Measurements from ENCODE around the gene PAMR1. TPM values are rescaled to one million over a fixed set of nuclear protein-coding genes. Genes with fewer than 3 reads are reported as not detected.

The PAMR1 gene
- polyA plus RNA-seq, 6 donors from 2014 or later, result not detected

GRCh38 chr11:35484435-35484834 is 41.0 kb downstream of the PAMR1 start:
- ATAC-seq (ENCODE audit: low read depth in 2 of 2) (no peak), DNase-seq (no peak)
- H3K36me3 Mint-ChIP-seq, result peaks cover 0 to 23% of the 10 kb centered on the region in 2 donors
- H3K27me3 Mint-ChIP-seq, result peaks cover 25 to 56% (median 48%) of the 10 kb centered on the region in 3 donors
- H3K9me3 Mint-ChIP-seq, result peaks cover 5 to 45% (median 30%) of the 10 kb centered on the region in 7 donors
- H3K4me3 Mint-ChIP-seq, result no peak overlapping the region
- no peaks in the 10 kb centered on the region for H3K4me1 Mint-ChIP-seq
- peak overlapping the region in 1 of 6 donors; percentile 5 for H3K27ac Mint-ChIP-seq

- Mint-ChIP-seq H3K27me3 (peaks cover 25 to 63% (median 55%) of the 10 kb centered on the region in 3 donors), H3K27ac (no peak overlapping the region), H3K36me3 (peaks cover 0 to 23% of the 10 kb centered on the region in 2 donors), H3K4me3 (no peak overlapping the region), H3K4me1 (no peaks in the 10 kb centered on the region), H3K9me3 (peaks cover 5 to 45% (median 30%) of the 10 kb centered on the region in 7 donors)
- ATAC-seq (ENCODE audit: low read depth in 2 of 2) (no peak), DNase-seq (no peak)
These were observed 42.1 kb downstream of the PAMR1 start for GRCh38 chr11:35483131-35483820.

GRCh38 chr11:35479731-35480130 is 45.7 kb downstream of the PAMR1 start:
- Mint-ChIP-seq H3K4me1 (no peaks in the 10 kb centered on the region), H3K9me3 (peaks cover 9 to 45% (median 36%) of the 10 kb centered on the region in 7 donors), H3K36me3 (peaks cover 0 to 23% of the 10 kb centered on the region in 2 donors), H3K27ac (no peak overlapping the region), H3K4me3 (no peak overlapping the region), H3K27me3 (peaks cover 34 to 69% (median 54%) of the 10 kb centered on the region in 3 donors)
- ATAC-seq (ENCODE audit: low read depth in 2 of 2), result no peak
- no peak for DNase-seq

- no peak for ATAC-seq (ENCODE audit: low read depth in 2 of 2)
- H3K27me3 Mint-ChIP-seq, result peaks cover 28 to 57% (median 43%) of the 10 kb centered on the region in 3 donors
- peak overlapping the region in 1 of 8 donors; percentile 61 for H3K4me3 Mint-ChIP-seq
- H3K9me3 Mint-ChIP-seq, result peaks cover 9 to 40% (median 31%) of the 10 kb centered on the region in 7 donors
- no peak for DNase-seq
- H3K36me3 Mint-ChIP-seq, result peaks cover 0 to 17% of the 10 kb centered on the region in 2 donors
- H3K27ac Mint-ChIP-seq, result no peak overlapping the region
- H3K4me1 Mint-ChIP-seq, result no peaks in the 10 kb centered on the region
These were observed 46.8 kb downstream of the PAMR1 start for GRCh38 chr11:35478471-35479091.

GRCh38 chr11:35477901-35478300 is 47.5 kb downstream of the PAMR1 start:
- H3K9me3 Mint-ChIP-seq, result peaks cover 9 to 33% (median 26%) of the 10 kb centered on the region in 7 donors
- H3K27me3 Mint-ChIP-seq, result peaks cover 28 to 52% (median 43%) of the 10 kb centered on the region in 3 donors
- H3K27ac Mint-ChIP-seq, result no peak overlapping the region
- H3K36me3 Mint-ChIP-seq, result peaks cover 0 to 10% of the 10 kb centered on the region in 2 donors
- ATAC-seq (ENCODE audit: low read depth in 2 of 2) (no peak), DNase-seq (no peak)
- peak overlapping the region in 1 of 8 donors; percentile 3 for H3K4me3 Mint-ChIP-seq
- no peaks in the 10 kb centered on the region for H3K4me1 Mint-ChIP-seq

- Mint-ChIP-seq H3K4me1 (no peaks in the 10 kb centered on the region), H3K9me3 (peaks cover under 1 to 10% (median 7%) of the 10 kb centered on the region in 7 donors), H3K4me3 (no peak overlapping the region), H3K27ac (no peak overlapping the region), H3K27me3 (peaks cover 37 to 50% (median 46%) of the 10 kb centered on the region in 3 donors), H3K36me3 (no peaks in the 10 kb centered on the region)
- no peak for DNase-seq
- ATAC-seq (ENCODE audit: low read depth in 2 of 2), result no peak
These were observed 50.7 kb downstream of the PAMR1 start for GRCh38 chr11:35474688-35475087.

- DNase-seq (no peak), ATAC-seq (ENCODE audit: low read depth in 2 of 2) (no peak)
- H3K4me3 Mint-ChIP-seq, result no peak overlapping the region
- H3K27ac Mint-ChIP-seq, result no peak overlapping the region
- H3K4me1 Mint-ChIP-seq, result no peaks in the 10 kb centered on the region
- peaks cover 40 to 49% (median 45%) of the 10 kb centered on the region in 3 donors for H3K27me3 Mint-ChIP-seq
- no peaks in the 10 kb centered on the region for H3K36me3 Mint-ChIP-seq
- peaks cover 0 to 10% (median 7%) of the 10 kb centered on the region in 7 donors for H3K9me3 Mint-ChIP-seq
These were observed 51.5 kb downstream of the PAMR1 start for GRCh38 chr11:35473795-35474374.

GRCh38 chr11:35470616-35471015 is 54.8 kb downstream of the PAMR1 start:
- H3K27ac Mint-ChIP-seq, result no peak overlapping the region
- H3K36me3 Mint-ChIP-seq, result no peaks in the 10 kb centered on the region
- no peaks in the 10 kb centered on the region for H3K4me1 Mint-ChIP-seq
- DNase-seq (no peak), ATAC-seq (ENCODE audit: low read depth in 2 of 2) (no peak)
- H3K27me3 Mint-ChIP-seq, result peaks cover 35 to 44% (median 42%) of the 10 kb centered on the region in 3 donors
- no peak overlapping the region for H3K4me3 Mint-ChIP-seq
- no peaks in the 10 kb centered on the region for H3K9me3 Mint-ChIP-seq

- no peaks in the 10 kb centered on the region for H3K4me1 Mint-ChIP-seq
- peaks cover 33 to 58% (median 53%) of the 10 kb centered on the region in 3 donors for H3K27me3 Mint-ChIP-seq
- H3K9me3 Mint-ChIP-seq, result no peaks in the 10 kb centered on the region
- peak overlapping the region in 1 of 6 donors; percentile 80 for H3K27ac Mint-ChIP-seq
- H3K36me3 Mint-ChIP-seq, result no peaks in the 10 kb centered on the region
- no peak for DNase-seq
- no peak overlapping the region for H3K4me3 Mint-ChIP-seq
- ATAC-seq (ENCODE audit: low read depth in 2 of 2), result no peak
These were observed 59.4 kb downstream of the PAMR1 start for GRCh38 chr11:35466058-35466457.

GRCh38 chr11:35464308-35464707 is 61.1 kb downstream of the PAMR1 start:
- Mint-ChIP-seq H3K27ac (no peak overlapping the region), H3K9me3 (peaks cover 0 to 2% (median 0%) of the 10 kb centered on the region in 7 donors), H3K4me1 (no peaks in the 10 kb centered on the region), H3K27me3 (peaks cover 32 to 50% (median 49%) of the 10 kb centered on the region in 3 donors), H3K36me3 (no peaks in the 10 kb centered on the region), H3K4me3 (no peak overlapping the region)
- no peak for ATAC-seq (ENCODE audit: low read depth in 2 of 2)
- DNase-seq, result no peak

GRCh38 chr11:35463331-35463751 is 62.1 kb downstream of the PAMR1 start:
- Mint-ChIP-seq H3K4me1 (no peaks in the 10 kb centered on the region), H3K9me3 (peaks cover 0 to 2% (median 0%) of the 10 kb centered on the region in 7 donors), H3K27me3 (peaks cover 26 to 50% (median 43%) of the 10 kb centered on the region in 3 donors), H3K36me3 (no peaks in the 10 kb centered on the region), H3K27ac (no peak overlapping the region), H3K4me3 (no peak overlapping the region)
- ATAC-seq (ENCODE audit: low read depth in 2 of 2) (no peak), DNase-seq (no peak)

GRCh38 chr11:35461917-35462538 is 63.4 kb downstream of the PAMR1 start:
- Mint-ChIP-seq H3K27me3 (peaks cover 23 to 38% (median 38%) of the 10 kb centered on the region in 3 donors), H3K9me3 (peaks cover 0 to 2% (median 0%) of the 10 kb centered on the region in 7 donors)

GRCh38 chr11:35459489-35459888 is 65.9 kb downstream of the PAMR1 start:
- Mint-ChIP-seq H3K27me3 (peaks cover 15 to 26% (median 24%) of the 10 kb centered on the region in 3 donors), H3K9me3 (peaks cover 0 to 2% (median 0%) of the 10 kb centered on the region in 7 donors), H3K4me1 (no peaks in the 10 kb centered on the region), H3K36me3 (no peaks in the 10 kb centered on the region), H3K4me3 (no peak overlapping the region), H3K27ac (no peak overlapping the region)
- no peak for DNase-seq
- ATAC-seq (ENCODE audit: low read depth in 2 of 2), result no peak

More at GRCh38 chr11:35461917-35462538, 63.4 kb downstream of the PAMR1 start:
- H3K36me3 Mint-ChIP-seq, result no peaks in the 10 kb centered on the region
- DNase-seq (no peak), ATAC-seq (ENCODE audit: low read depth in 2 of 2) (no peak)
- no peaks in the 10 kb centered on the region for H3K4me1 Mint-ChIP-seq
- no peak overlapping the region for H3K4me3 Mint-ChIP-seq
- H3K27ac Mint-ChIP-seq, result peak overlapping the region in 1 of 6 donors; percentile 27
